ENCODE data around the gene ARID4B. TPM values are rescaled to one million over a fixed set of nuclear protein-coding genes. Genes with fewer than 3 reads are reported as not detected.

ARID4B gene
- total RNA-seq, 1 experiment from 2014 or later = 34.0 TPM

DNA sequence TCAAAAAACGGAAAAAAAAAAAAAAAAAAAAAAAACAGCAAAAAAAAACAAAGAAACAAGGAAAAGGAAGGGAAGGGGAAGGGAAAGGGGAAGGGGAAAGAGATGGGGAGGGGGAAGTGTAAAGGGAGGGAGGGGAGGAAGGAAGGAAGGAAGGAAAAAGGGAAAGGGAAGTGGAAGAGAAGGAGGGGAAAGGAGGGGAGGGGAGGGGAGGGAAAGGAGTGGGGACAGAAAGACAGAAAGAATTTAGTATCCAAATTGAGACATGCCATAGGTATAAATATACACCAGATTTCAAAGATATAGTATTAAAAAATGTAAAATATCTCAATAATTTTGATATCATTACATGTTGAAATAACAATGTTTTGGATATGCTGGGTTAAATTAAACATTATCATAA, 25.8 kb downstream of the ARID4B start:
- Histone ChIP-seq H3K18ac (ENCODE audit: insufficient read length, low read depth, low read length) (no peak overlapping the region), H2AFZ (ENCODE audit: low read length) (no peak overlapping the region), H3K79me1 (ENCODE audit: insufficient read depth, low read depth, low read length, poor library complexity, severe bottlenecking) (peaks cover 5% of the 10 kb centered on the region), H3K23me2 (ENCODE audit: insufficient read length, low read depth, low read length, poor library complexity, severe bottlenecking) (no peaks in the 10 kb centered on the region), H3K27ac (ENCODE audit: insufficient read length, low read depth, low read length) (no peak overlapping the region), H3K14ac (ENCODE audit: insufficient read depth, low read length) (no peak overlapping the region), H2AK5ac (ENCODE audit: insufficient read length, low read length) (no peak overlapping the region), H2BK12ac (ENCODE audit: insufficient read length, low read depth, low read length) (no peak overlapping the region), H2BK15ac (ENCODE audit: low read depth, low read length) (no peak overlapping the region), H2BK20ac (ENCODE audit: low read depth, low read length, poor library complexity, severe bottlenecking) (no peak overlapping the region), H3K4me1 (ENCODE audit: insufficient read depth, low read length) (no peaks in the 10 kb centered on the region), H2BK5ac (ENCODE audit: insufficient read length, low read length) (no peak overlapping the region), H4K20me1 (ENCODE audit: control insufficient read depth, insufficient read depth, insufficient read length) (no peaks in the 10 kb centered on the region), H3T11ph (ENCODE audit: low read length) (no peak overlapping the region), H3K79me2 (ENCODE audit: insufficient read depth, low read length) (peaks cover 40% of the 10 kb centered on the region; the same call in 1 of the 2 replicates), H3K27me3 (ENCODE audit: insufficient read depth, low read length) (no peaks in the 10 kb centered on the region), H3K4me2 (ENCODE audit: insufficient read depth, insufficient read length, low read length) (no peak overlapping the region), H4K5ac (ENCODE audit: insufficient read length, low read depth, low read length) (no peak overlapping the region), H2BK120ac (ENCODE audit: low read depth, low read length, poor library complexity, severe bottlenecking) (no peak overlapping the region), H3K23ac (ENCODE audit: insufficient read length, low read depth, low read length) (no peak overlapping the region), H4K91ac (ENCODE audit: insufficient read length, low read depth, low read length) (no peak overlapping the region), H3K9ac (ENCODE audit: extremely low read depth, insufficient read length, low read length) (no peak overlapping the region), H3K9me3 (ENCODE audit: control insufficient read depth, low read depth, low read length) (no peaks in the 10 kb centered on the region), H3K4ac (ENCODE audit: low read depth, low read length) (no peak overlapping the region), H4K8ac (replicated peaks; ENCODE audit: insufficient read length, low read depth, low read length) (no peak overlapping the region), H3K56ac (ENCODE audit: insufficient read length, low read depth, low read length) (no peak overlapping the region)
- no peak for DNase-seq
- WGBS (ENCODE audit: extremely low coverage, insufficient read length, low lambda C conversion rate) = no CpG with 5 or more reads among the region's 1 CpG
- peaks cover 5 to 9% of the 10 kb centered on the region in 2 experiments; a peak in 4 of 5 replicates for H3K9me3 Mint-ChIP-seq
- no peak overlapping the region for H3K27ac Mint-ChIP-seq
- TF ChIP-seq, protein P1, sequence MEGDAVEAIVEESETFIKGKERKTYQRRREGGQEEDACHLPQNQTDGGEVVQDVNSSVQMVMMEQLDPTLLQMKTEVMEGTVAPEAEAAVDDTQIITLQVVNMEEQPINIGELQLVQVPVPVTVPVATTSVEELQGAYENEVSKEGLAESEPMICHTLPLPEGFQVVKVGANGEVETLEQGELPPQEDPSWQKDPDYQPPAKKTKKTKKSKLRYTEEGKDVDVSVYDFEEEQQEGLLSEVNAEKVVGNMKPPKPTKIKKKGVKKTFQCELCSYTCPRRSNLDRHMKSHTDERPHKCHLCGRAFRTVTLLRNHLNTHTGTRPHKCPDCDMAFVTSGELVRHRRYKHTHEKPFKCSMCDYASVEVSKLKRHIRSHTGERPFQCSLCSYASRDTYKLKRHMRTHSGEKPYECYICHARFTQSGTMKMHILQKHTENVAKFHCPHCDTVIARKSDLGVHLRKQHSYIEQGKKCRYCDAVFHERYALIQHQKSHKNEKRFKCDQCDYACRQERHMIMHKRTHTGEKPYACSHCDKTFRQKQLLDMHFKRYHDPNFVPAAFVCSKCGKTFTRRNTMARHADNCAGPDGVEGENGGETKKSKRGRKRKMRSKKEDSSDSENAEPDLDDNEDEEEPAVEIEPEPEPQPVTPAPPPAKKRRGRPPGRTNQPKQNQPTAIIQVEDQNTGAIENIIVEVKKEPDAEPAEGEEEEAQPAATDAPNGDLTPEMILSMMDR (conservative IDR thresholded peaks at IDR 0.05) = no peak
- no peak overlapping the region for H3K4me3 Mint-ChIP-seq
- no peaks in the 10 kb centered on the region for H3K27me3 Mint-ChIP-seq (ENCODE audit: low read depth)
- peaks cover 10 to 13% of the 10 kb centered on the region in 2 experiments for H3K4me1 Mint-ChIP-seq
- peaks cover 13 to 27% (median 17%) of the 10 kb centered on the region in 3 experiments for H3K36me3 Mint-ChIP-seq (ENCODE audit: insufficient read depth in 1 of 3, low read depth in 3 of 3)

Data from H9 (cell line).